Calu3 (cell line): ENCODE results near the gene RFC1. TPM values are rescaled to one million over a fixed set of nuclear protein-coding genes. Genes with fewer than 3 reads are reported as not detected.

ENCODE experiments used
- BruUV-seq: library from RNA; stranded (reverse); fragments of 400-500 nt; replicated peaks from 2 replicates; lab custom pipeline; 2021; lab: Mats Ljungman, UMichigan
- CTCF ChIA-PET: fragments of 300-600 bp; sonication (Branson Sonifier 250); formaldehyde crosslinking; loops from one replicate; lab custom pipeline; 2022; ENCODE audit warnings: antibody characterized with exemption; lab: Charles Lee
- DNase-seq: peaks from one replicate; pipeline ENCODE4 v3.0.0; 2022
- H3K27ac Mint-ChIP-seq: one replicate; pipeline ENCODE4 v1.8.0; 2022; ENCODE audit warnings: mixed read lengths; ENCODE audit not compliant: unreplicated experiment
- H3K27me3 Mint-ChIP-seq: one replicate; pipeline ENCODE4 v1.8.0; 2022; ENCODE audit warnings: mixed read lengths; ENCODE audit not compliant: unreplicated experiment
- H3K36me3 Mint-ChIP-seq: one replicate; pipeline ENCODE4 v1.8.0; 2022; ENCODE audit warnings: mild to moderate bottlenecking, moderate library complexity, mixed read lengths; ENCODE audit not compliant: insufficient read depth, unreplicated experiment
- H3K4me1 Mint-ChIP-seq: one replicate; pipeline ENCODE4 v1.8.0; 2022; ENCODE audit warnings: mild to moderate bottlenecking, low read depth, mixed read lengths; ENCODE audit not compliant: unreplicated experiment
- H3K4me3 Mint-ChIP-seq: one replicate; pipeline ENCODE4 v1.8.0; 2022; ENCODE audit warnings: mild to moderate bottlenecking, low read depth, moderate library complexity, mixed read lengths; ENCODE audit not compliant: unreplicated experiment
- H3K9me3 Mint-ChIP-seq: one replicate; pipeline ENCODE4 v1.8.0; 2022; ENCODE audit warnings: low read depth, mixed read lengths; ENCODE audit not compliant: unreplicated experiment
- intact Hi-C: fragments of 100-400 bp; cut with micrococcal nuclease; formaldehyde crosslinking; loops from one replicate; pipeline ENCODE4 v1.10.0; 2022; ENCODE audit not compliant: unreplicated experiment
- total RNA-seq: library from RNA; stranded (reverse); gene quantifications from 2 replicates; pipeline ENCODE4 v1.2.3, GENCODE V29; 2022
- TF ChIP-seq, protein P1 (sequence below): fragments of 200-600 bp; IDR thresholded peaks from one replicate; pipeline ENCODE4 v1.8.0; 2022; ENCODE audit warnings: antibody characterized with exemption; ENCODE audit not compliant: unreplicated experiment

Gene RFC1
- total RNA-seq, 1 experiment from 2014 or later = 37.0 TPM

DNA sequence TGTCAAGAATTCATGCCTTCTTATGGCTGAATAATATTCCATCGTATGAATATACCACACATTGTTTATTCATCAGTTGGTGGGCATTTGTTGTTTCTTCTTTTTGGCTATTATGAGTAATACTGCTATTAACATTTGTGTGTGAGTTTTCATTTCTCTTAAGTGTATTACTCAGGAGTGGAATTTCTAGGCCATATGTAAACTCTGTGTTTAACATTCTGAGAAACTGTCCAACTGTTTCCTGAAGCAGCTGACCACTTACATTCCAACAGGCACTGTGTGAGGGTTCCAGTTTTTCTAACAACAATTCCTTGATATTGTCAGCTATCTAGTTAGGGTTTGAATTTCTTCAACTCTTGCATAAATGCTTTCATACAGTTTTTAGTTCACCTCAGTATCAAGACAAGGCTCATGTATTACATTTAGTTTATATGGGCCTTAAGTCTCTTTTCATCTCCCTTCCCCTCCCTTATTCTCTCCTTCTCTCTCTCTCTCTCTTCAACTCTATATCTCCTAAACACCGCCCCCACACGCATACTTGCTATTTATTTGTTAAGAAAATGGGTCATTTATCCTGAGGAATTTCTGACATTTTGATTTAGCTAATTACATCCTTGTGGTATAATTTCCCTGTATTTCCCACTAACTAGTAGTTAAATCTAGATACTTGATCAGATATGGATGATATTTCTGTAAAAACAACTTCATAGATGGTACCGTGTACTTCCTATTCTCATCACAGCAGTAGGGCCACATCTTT, 106.4 kb downstream of the RFC1 start:
- CTCF ChIA-PET = no interaction called here
- Mint-ChIP-seq H3K9me3 (no peaks in the 10 kb centered on the region), H3K36me3 (no peaks in the 10 kb centered on the region), H3K4me3 (no peak overlapping the region), H3K4me1 (peaks cover 7% of the 10 kb centered on the region), H3K27me3 (no peaks in the 10 kb centered on the region), H3K27ac (no peak overlapping the region)
- intact Hi-C loops = no loop called here
- no TSS peak for BruUV-seq
- TF ChIP-seq, protein P1, sequence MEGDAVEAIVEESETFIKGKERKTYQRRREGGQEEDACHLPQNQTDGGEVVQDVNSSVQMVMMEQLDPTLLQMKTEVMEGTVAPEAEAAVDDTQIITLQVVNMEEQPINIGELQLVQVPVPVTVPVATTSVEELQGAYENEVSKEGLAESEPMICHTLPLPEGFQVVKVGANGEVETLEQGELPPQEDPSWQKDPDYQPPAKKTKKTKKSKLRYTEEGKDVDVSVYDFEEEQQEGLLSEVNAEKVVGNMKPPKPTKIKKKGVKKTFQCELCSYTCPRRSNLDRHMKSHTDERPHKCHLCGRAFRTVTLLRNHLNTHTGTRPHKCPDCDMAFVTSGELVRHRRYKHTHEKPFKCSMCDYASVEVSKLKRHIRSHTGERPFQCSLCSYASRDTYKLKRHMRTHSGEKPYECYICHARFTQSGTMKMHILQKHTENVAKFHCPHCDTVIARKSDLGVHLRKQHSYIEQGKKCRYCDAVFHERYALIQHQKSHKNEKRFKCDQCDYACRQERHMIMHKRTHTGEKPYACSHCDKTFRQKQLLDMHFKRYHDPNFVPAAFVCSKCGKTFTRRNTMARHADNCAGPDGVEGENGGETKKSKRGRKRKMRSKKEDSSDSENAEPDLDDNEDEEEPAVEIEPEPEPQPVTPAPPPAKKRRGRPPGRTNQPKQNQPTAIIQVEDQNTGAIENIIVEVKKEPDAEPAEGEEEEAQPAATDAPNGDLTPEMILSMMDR = no peak
- no peak for DNase-seq

DNA sequence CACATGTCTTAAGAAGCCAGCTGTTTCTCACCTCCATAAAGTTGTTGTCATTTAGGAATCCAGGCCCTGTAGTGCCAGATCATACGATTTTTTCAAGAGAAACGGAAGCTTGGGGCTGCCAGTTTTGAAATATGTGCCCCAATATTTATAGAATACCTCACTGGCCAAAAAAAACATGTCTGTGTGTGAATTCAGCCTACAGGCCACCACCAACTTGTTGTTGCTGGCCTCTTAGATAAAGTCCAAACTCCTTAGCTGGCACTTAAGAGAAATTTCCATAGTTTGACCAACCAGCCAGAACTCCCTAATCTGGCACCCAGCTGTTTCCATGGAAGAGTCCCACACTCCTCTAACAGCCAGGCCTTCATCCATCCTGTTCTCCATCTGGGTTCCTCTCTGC, 109.7 kb downstream of the RFC1 start:
- Mint-ChIP-seq H3K4me3 (no peak overlapping the region), H3K27me3 (no peaks in the 10 kb centered on the region), H3K4me1 (peaks cover 7% of the 10 kb centered on the region), H3K9me3 (no peaks in the 10 kb centered on the region), H3K27ac (no peak overlapping the region), H3K36me3 (no peaks in the 10 kb centered on the region)
- no peak for DNase-seq
- intact Hi-C loops = no loop called here
- BruUV-seq = no TSS peak
- TF ChIP-seq, protein P1 = no peak
- CTCF ChIA-PET = no interaction called here

DNA sequence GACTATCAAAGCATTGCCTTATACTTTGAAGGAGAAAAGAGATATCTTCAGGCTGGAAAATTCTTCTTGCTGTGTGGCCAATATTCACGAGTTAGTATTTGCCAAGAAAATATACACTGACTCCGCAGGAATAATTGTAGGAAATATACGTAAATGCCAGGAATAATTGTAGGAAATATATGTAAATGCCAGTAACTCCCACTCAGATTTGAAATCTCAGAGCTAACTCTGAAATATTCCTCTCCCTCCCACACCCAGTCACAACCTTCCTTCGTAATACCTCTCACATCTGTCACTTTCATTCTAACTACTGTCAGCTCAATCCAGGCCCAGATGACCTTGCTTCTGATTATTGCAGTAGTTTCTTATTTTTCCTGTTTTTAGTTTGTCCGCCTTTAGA, 110.3 kb downstream of the RFC1 start:
- CTCF ChIA-PET = no interaction called here
- TF ChIP-seq, protein P1 = no peak
- Mint-ChIP-seq H3K36me3 (no peaks in the 10 kb centered on the region), H3K4me1 (peaks cover 7% of the 10 kb centered on the region), H3K9me3 (no peaks in the 10 kb centered on the region), H3K27me3 (no peaks in the 10 kb centered on the region), H3K4me3 (no peak overlapping the region), H3K27ac (no peak overlapping the region)
- intact Hi-C loops = no loop called here
- DNase-seq = no peak
- no TSS peak for BruUV-seq

DNA sequence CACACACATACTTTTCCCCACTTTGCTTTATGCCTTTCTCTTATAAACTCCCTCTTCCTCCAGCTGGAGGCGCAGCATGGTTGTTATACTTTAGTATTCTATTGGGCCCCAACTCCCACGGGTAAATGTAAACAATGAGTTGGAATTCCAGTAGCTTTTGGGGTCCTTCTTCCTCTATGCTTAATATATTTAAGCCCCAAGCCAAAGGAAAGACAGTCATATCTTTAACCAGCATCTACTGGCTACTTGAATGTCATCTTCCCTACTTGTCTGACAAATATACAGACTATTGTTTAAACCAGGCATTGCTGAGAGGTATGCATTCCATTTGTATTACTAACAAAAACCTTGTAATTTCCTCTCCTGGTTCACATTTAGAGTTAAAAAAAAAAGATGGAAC, 110.9 kb downstream of the RFC1 start:
- TF ChIP-seq, protein P1 = no peak
- no peak for DNase-seq
- Mint-ChIP-seq H3K4me1 (peaks cover 7% of the 10 kb centered on the region), H3K9me3 (no peaks in the 10 kb centered on the region), H3K27ac (no peak overlapping the region), H3K4me3 (no peak overlapping the region), H3K36me3 (no peaks in the 10 kb centered on the region), H3K27me3 (no peaks in the 10 kb centered on the region)
- intact Hi-C loops = no loop called here
- CTCF ChIA-PET = no interaction called here
- BruUV-seq = no TSS peak
